CD1c-positive myeloid dendritic cell (primary cell): Measurements from ENCODE around the gene PRTFDC1.

ENCODE experiments used
- DNase-seq: peaks from one replicate; pipeline ENCODE4 v3.0.0-alpha.2; 2016; ENCODE audit errors: extremely low spot score

The PRTFDC1 gene

GRCh38 chr10:24904824-24905223, 47.6 kb downstream of the PRTFDC1 start:
- DNase-seq, result no peak

DNA sequence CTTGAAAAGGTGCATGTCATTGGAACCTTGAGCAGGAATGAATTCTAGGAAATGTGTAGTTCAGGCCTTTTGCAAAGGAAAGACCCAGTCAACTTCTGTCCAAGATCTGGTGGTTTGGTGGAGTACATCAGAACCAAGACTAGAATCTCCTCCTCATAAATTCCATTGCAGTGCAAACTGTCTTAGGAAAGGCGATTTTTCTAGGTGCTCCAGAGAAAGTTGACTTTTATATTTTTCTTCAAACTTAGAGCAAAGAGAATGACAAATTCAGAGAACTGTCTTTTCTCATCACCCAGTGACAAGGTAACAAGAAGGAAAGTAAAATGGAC, 50.0 kb downstream of the PRTFDC1 start:
- no peak for DNase-seq

- peak; percentile 44 for DNase-seq
Observed at GRCh38 chr10:24901686-24902399, 50.6 kb downstream of the PRTFDC1 start.

- DNase-seq, result peak; percentile 88
Observed at GRCh38 chr10:24900888-24901685, 51.3 kb downstream of the PRTFDC1 start.

DNA sequence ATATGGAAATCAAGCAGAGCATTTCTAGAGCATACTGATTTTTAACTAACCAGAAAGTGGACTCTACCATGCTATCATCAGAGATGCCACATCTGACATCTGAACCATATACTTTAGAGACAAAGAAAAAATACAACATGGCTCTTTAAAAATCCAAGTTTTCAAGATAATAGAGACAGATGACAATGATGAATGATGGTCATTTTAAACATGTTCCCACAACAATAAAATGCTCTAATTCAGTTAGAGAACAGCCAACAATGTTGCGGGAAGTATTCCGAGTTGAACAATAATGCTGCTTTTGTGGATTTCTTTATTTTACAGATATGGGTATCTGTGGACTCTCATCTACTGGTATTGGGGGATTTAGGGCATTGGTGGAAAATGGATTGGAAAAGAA, 52.8 kb downstream of the PRTFDC1 start:
- DNase-seq, result no peak

DNA sequence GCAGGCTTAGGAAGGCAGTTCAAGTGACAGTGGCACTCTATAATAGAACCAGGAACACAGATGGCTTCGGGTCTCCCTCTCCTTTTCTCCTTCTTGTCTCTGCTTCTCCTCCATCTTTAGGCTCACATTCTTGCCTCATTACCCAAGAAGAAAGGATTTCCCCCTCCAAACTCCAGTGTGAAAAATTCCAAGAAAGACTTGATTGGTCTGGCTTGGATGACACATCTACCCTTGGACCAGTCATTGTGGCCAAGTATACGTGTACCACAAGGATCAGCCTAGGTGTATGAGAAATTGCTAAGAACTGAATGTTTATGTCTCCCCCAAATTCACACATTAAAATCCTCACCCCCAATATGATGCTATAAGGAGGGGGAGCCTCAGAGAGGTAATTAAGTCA, 53.9 kb downstream of the PRTFDC1 start:
- DNase-seq, result no peak

GRCh38 chr10:24897326-24897926, 55.0 kb downstream of the PRTFDC1 start:
- DNase-seq, result no peak

DNA sequence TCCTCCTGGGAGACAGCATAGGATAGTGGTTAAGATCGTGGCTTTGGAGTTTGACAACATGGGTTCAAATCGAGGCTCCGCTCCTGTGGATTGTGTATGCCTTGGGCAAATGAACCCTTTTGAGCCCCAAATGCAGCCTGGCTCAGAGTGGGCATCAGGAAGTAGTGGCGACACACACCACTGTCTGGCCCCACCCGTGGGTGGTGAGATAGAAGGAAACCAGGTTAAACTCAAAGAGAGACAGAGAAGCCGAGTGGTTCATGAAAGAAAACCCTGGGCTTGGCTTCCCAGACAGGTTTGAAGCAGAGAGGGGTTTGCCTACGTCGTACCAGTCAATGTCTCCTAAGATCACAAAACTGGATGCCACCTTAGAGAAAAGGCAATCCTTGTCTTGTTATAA, 57.7 kb downstream of the PRTFDC1 start:
- no peak for DNase-seq

DNA sequence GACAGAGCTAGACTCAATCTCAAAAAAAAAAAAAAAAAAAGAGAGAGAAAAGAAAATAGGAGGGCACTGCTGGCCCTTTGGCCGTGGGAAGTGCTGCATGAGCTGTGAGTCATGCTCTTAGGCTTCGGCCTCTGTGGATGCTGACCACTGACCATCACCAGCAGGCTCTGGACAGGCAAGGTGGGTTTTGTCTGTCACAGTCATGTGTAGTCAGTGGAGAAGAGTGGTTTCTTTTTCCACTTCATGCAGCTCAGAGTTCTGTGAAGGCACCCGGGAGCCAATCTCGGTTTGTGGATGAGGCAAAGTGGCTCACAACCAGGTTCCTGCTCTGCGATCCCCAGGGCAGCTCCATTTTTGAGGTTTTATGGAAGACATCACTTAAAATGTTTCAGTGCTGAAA, 58.1 kb downstream of the PRTFDC1 start:
- no peak for DNase-seq

DNA sequence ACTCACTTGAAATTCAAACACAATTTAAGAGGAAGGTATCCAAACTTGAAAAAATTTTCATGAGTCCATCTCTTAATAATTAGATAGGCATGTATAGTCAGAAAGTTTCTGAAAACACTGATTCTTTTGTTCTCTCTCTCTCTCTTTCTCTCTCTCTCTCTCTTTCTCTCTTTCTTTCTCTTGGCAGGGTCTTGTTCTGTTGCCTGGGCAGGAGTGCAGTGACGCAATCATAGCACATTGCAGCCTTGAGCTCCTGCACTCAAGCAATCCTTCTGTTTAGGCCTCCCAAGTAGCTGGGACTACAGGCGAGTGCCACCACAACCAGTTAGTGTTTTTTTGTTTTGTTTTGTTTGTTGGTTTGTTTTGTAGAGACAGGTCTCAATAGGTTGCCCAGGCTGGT, 59.3 kb downstream of the PRTFDC1 start:
- DNase-seq, result no peak

DNA sequence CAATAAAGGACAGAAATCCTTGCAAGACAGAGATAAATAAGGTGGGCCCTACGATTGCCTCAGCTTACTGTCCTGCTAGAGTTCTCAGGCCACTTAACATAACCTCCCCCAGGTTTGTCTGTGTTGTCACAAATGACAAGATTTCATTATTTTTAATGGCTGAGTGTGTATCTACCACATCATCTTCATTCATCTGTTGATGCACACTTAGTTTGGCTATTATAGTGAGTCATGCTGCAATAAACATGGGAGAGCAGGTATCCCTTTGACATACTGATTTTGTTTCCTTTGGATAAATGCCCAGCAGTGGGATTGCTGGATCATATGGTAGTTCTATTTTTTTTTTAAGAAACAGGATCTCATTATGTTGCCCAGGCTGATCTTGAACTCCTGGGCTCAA, 60.6 kb downstream of the PRTFDC1 start:
- DNase-seq, result no peak

GRCh38 chr10:24889639-24890038, 62.8 kb downstream of the PRTFDC1 start:
- DNase-seq, result no peak

DNA sequence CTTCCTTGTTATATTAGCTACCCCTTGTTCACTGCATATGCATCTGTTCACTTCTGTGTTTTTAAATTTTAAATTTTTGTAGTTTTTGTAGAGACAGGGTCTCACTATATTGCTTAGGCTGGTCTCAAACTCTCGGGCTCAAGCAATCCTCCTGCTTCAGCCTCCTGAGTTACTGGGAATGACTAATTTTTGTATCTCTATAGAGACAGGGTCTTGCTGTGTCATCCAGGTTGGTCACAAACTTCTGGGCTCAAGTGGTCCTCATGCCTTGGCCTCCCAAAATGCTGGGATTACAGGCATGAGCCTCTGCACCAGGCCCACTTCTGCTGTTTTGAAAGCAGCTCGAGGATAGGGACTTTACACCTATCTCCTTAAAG, 64.6 kb downstream of the PRTFDC1 start:
- DNase-seq, result no peak

DNA sequence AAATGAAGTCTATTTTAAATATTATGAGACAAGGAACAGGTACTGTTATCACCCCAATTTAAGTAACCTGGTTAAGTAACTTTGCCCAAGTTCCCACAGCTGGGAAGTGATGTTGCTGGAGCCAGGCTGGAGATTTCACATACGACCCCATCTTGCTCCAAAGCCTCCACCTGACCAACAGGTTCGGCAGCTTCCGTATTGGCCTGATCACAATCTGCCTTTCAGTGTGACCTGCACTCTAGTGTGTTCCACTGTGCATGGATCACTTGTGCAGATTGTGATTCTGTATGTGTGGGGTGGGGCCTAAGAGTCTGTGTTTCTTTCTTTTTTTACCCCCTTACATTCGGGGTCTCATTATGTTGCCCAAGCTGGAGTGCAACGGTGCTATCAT, 66.1 kb downstream of the PRTFDC1 start:
- no peak for DNase-seq

DNA sequence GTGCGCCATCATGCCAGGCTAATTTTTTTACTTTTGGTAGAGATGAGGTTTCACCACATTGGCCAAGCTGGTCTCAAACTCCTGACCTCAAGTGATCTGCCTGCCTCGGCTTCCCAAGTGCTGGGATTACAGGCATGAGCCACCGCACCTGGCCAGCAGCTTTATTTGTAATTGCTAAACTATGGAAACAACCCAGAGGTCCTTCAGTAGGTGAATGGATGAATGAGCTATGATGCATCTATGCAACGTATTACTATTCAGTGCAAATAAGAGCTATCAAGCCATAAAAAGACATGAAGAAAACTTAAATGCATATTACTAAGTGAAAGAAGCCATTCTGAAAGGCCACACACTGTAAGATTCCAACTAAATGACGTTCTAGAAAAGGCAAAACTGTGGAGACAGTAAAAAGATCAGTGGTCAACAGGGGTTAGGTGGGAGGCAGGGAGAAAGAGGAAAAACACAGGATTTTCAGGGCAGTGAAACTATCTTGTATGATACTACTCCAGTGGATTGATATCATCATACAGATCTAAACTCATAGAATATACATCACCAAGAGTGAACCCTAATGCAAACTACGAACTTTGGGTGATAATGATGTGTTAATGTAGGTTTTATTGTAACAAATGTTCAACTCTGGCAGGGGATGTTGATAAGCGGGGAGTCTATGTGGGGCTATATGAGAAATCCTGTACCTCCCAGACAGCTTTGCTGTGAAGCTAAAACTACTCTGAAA, 66.7 kb downstream of the PRTFDC1 start:
- DNase-seq, result no peak

DNA sequence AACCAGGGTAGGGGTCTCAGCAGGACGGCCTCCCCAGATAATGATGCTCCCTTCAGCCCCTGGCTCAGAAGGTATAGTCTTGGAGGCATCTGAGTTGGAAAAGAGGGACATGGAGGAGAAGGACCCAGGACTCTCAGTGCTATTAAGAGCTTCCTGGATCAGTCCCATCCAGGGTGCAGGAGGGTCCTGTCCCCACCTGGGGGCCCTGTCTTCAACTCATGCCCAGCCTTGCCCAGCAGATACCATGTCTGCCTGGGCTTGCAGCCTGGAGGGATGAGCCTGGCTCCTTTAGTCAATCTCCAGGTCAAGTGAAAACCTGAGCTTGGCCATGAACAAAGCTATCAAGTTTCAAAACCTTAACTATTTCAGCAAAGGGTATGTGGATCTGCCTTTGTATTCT, 67.6 kb downstream of the PRTFDC1 start:
- DNase-seq, result no peak

GRCh38 chr10:24884316-24884715, 68.1 kb downstream of the PRTFDC1 start:
- no peak for DNase-seq

- DNase-seq, result no peak
Observed at GRCh38 chr10:24883176-24883575, 69.2 kb downstream of the PRTFDC1 start.

GRCh38 chr10:24882047-24882698, 70.2 kb downstream of the PRTFDC1 start:
- DNase-seq, result peak; percentile 83

GRCh38 chr10:24879861-24880260, 72.5 kb downstream of the PRTFDC1 start:
- peak; percentile 34 for DNase-seq

GRCh38 chr10:24874133-24874532, 78.3 kb downstream of the PRTFDC1 start:
- no peak for DNase-seq

- DNase-seq, result peak; percentile 69
Observed at GRCh38 chr10:24873281-24873683, 79.1 kb downstream of the PRTFDC1 start.
